Vagina (tissue), 2 donors: Measurements from ENCODE around the gene PDE11A.

Experiments used
- CTCF ChIP-seq, 3 experiments: fragments of 450-650 bp in 2 of 3; fragments of 200-600 bp in 1 of 3; sonication (generic) in 1 of 3; IDR thresholded peaks; one replicate each; pipeline ENCODE4 v1.5.1; 2017 to 2019; ENCODE audit warnings: antibody characterized with exemption in 3 of 3, mild to moderate bottlenecking in 2 of 3, moderate library complexity in 2 of 3
- POLR2A ChIP-seq, 2 donors: fragments of 450-650 bp; IDR thresholded peaks; one replicate each; pipeline ENCODE4 v1.6.1; 2017; ENCODE audit warnings: antibody characterized with exemption in 2 of 2, mild to moderate bottlenecking in 2 of 2, moderate library complexity in 2 of 2

- TF ChIP-seq POLR2A (IDR thresholded peaks at IDR 0.05) (no peak), CTCF (IDR thresholded peaks at IDR 0.05) (no peak)
These were observed 261.7 kb downstream of the PDE11A start for GRCh38 chr2:177810906-177811305.
